ENCODE measurements around the gene PEX5L. TPM values are rescaled to one million over a fixed set of nuclear protein-coding genes. Genes with fewer than 3 reads are reported as not detected.

The PEX5L gene
- total and polyA plus RNA-seq, 2 experiments from 2014 or later: 6.3 to 7.0 TPM

- H3K4me2 ChIP-seq: peak overlapping the region; percentile 2
- Mint-ChIP-seq H3K27me3 (ENCODE audit: insufficient read depth, low read depth, poor library complexity) (peaks cover 5% of the 10 kb centered on the region), H3K36me3 (ENCODE audit: low read depth) (no peaks in the 10 kb centered on the region; the same call in 2 of the 3 replicates), H3K27ac (peak overlapping the region; percentile 12; the same call in 1 of the 2 replicates), H3K4me1 (peaks cover 35% of the 10 kb centered on the region), H3K9me3 (no peaks in the 10 kb centered on the region; the same call in 2 of the 3 replicates), H3K4me3 (no peak overlapping the region)
- H3K79me2 ChIP-seq (replicated peaks; ENCODE audit: insufficient read depth): no peaks in the 10 kb centered on the region
- H3K36me3 ChIP-seq (ENCODE audit: insufficient read depth): no peaks in the 10 kb centered on the region
- H3K9me2 ChIP-seq (ENCODE audit: insufficient read depth): no peaks in the 10 kb centered on the region
- H2AFZ ChIP-seq: no peak overlapping the region
- no peak; the same call in 2 of the 3 replicates for ATAC-seq
- peaks cover 24% of the 10 kb centered on the region for H3K4me1 ChIP-seq (ENCODE audit: insufficient read depth)
- H3K27me3 ChIP-seq (ENCODE audit: insufficient read depth): no peaks in the 10 kb centered on the region
- H3K4me3 ChIP-seq: no peak overlapping the region
- no peak for DNase-seq (ENCODE audit: low spot score)
- no peak overlapping the region for H3K27ac ChIP-seq (ENCODE audit: low read depth)
- no peaks in the 10 kb centered on the region for H3F3A ChIP-seq (replicated peaks; ENCODE audit: low read depth)
- no peaks in the 10 kb centered on the region for H4K20me1 ChIP-seq (replicated peaks; ENCODE audit: insufficient read depth)
- TF ChIP-seq EZH2phosphoT487 (IDR thresholded peaks at IDR 0.05; ENCODE audit: unreplicated experiment) (no peak), ZNF114 (CRISPR knock-in tag; IDR thresholded peaks at IDR 0.05) (no peak), STAT1 (IDR thresholded peaks at IDR 0.05; ENCODE audit: unreplicated experiment) (no peak), JUNB (IDR thresholded peaks at IDR 0.05; ENCODE audit: unreplicated experiment) (no peak), CREB1 (CRISPR knock-in tag; IDR thresholded peaks at IDR 0.05; ENCODE audit: low read depth) (no peak)
- TF ChIP-seq, protein P1, sequence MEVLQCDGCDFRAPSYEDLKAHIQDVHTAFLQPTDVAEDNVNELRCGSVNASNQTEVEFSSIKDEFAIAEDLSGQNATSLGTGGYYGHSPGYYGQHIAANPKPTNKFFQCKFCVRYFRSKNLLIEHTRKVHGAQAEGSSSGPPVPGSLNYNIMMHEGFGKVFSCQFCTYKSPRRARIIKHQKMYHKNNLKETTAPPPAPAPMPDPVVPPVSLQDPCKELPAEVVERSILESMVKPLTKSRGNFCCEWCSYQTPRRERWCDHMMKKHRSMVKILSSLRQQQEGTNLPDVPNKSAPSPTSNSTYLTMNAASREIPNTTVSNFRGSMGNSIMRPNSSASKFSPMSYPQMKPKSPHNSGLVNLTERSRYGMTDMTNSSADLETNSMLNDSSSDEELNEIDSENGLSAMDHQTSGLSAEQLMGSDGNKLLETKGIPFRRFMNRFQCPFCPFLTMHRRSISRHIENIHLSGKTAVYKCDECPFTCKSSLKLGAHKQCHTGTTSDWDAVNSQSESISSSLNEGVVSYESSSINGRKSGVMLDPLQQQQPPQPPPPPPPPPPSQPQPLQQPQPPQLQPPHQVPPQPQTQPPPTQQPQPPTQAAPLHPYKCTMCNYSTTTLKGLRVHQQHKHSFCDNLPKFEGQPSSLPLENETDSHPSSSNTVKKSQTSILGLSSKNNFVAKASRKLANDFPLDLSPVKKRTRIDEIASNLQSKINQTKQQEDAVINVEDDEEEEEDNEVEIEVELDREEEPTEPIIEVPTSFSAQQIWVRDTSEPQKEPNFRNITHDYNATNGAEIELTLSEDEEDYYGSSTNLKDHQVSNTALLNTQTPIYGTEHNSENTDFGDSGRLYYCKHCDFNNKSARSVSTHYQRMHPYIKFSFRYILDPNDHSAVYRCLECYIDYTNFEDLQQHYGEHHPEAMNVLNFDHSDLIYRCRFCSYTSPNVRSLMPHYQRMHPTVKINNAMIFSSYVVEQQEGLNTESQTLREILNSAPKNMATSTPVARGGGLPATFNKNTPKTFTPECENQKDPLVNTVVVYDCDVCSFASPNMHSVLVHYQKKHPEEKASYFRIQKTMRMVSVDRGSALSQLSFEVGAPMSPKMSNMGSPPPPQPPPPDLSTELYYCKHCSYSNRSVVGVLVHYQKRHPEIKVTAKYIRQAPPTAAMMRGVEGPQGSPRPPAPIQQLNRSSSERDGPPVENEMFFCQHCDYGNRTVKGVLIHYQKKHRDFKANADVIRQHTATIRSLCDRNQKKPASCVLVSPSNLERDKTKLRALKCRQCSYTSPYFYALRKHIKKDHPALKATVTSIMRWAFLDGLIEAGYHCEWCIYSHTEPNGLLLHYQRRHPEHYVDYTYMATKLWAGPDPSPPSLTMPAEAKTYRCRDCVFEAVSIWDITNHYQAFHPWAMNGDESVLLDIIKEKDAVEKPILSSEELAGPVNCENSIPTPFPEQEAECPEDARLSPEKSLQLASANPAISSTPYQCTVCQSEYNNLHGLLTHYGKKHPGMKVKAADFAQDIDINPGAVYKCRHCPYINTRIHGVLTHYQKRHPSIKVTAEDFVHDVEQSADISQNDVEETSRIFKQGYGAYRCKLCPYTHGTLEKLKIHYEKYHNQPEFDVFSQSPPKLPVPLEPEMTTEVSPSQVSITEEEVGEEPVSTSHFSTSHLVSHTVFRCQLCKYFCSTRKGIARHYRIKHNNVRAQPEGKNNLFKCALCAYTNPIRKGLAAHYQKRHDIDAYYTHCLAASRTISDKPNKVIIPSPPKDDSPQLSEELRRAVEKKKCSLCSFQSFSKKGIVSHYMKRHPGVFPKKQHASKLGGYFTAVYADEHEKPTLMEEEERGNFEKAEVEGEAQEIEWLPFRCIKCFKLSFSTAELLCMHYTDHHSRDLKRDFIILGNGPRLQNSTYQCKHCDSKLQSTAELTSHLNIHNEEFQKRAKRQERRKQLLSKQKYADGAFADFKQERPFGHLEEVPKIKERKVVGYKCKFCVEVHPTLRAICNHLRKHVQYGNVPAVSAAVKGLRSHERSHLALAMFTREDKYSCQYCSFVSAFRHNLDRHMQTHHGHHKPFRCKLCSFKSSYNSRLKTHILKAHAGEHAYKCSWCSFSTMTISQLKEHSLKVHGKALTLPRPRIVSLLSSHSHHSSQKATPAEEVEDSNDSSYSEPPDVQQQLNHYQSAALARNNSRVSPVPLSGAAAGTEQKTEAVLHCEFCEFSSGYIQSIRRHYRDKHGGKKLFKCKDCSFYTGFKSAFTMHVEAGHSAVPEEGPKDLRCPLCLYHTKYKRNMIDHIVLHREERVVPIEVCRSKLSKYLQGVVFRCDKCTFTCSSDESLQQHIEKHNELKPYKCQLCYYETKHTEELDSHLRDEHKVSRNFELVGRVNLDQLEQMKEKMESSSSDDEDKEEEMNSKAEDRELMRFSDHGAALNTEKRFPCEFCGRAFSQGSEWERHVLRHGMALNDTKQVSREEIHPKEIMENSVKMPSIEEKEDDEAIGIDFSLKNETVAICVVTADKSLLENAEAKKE (CRISPR knock-in tag; IDR thresholded peaks at IDR 0.05): no peak
Measured at GRCh38 chr3:179949869-179950268, 86.9 kb downstream of the PEX5L start.

- no peaks in the 10 kb centered on the region for H3K36me3 ChIP-seq (ENCODE audit: insufficient read depth)
- peak; percentile 93 for ATAC-seq
- no peak overlapping the region for H2AFZ ChIP-seq
- H3K4me2 ChIP-seq: peak overlapping the region; percentile 2; the same call in 1 of the 2 replicates
- H3F3A ChIP-seq (replicated peaks; ENCODE audit: low read depth): no peaks in the 10 kb centered on the region
- Mint-ChIP-seq H3K4me1 (peaks cover 39% of the 10 kb centered on the region), H3K4me3 (peak overlapping the region; percentile 28; the same call in 2 of the 3 replicates), H3K27ac (no peak overlapping the region; the same call in 1 of the 2 replicates), H3K36me3 (ENCODE audit: low read depth) (no peaks in the 10 kb centered on the region; the same call in 2 of the 3 replicates), H3K9me3 (no peaks in the 10 kb centered on the region; the same call in 2 of the 3 replicates), H3K27me3 (ENCODE audit: insufficient read depth, low read depth, poor library complexity) (peaks cover 5% of the 10 kb centered on the region)
- no peak overlapping the region for H3K27ac ChIP-seq (ENCODE audit: low read depth)
- H4K20me1 ChIP-seq (replicated peaks; ENCODE audit: insufficient read depth): no peaks in the 10 kb centered on the region
- H3K79me2 ChIP-seq (replicated peaks; ENCODE audit: insufficient read depth): no peaks in the 10 kb centered on the region
- no peak overlapping the region for H3K4me3 ChIP-seq
- H3K27me3 ChIP-seq (ENCODE audit: insufficient read depth): no peaks in the 10 kb centered on the region
- peaks cover 24% of the 10 kb centered on the region for H3K4me1 ChIP-seq (ENCODE audit: insufficient read depth)
- peak; percentile 53 for DNase-seq (ENCODE audit: low spot score)
- no peaks in the 10 kb centered on the region for H3K9me2 ChIP-seq (ENCODE audit: insufficient read depth)
- TF ChIP-seq EZH2phosphoT487 (IDR thresholded peaks at IDR 0.05; ENCODE audit: unreplicated experiment) (no peak), POLR2AphosphoS5 (IDR thresholded peaks at IDR 0.05; ENCODE audit: low read depth) (no peak), EZH2 (IDR thresholded peaks at IDR 0.05; ENCODE audit: low read depth, unreplicated experiment) (no peak), CREB1 (CRISPR knock-in tag; IDR thresholded peaks at IDR 0.05; ENCODE audit: low read depth) (no peak), ETS1 (IDR thresholded peaks at IDR 0.05) (no peak)
- TF ChIP-seq, protein P2, sequence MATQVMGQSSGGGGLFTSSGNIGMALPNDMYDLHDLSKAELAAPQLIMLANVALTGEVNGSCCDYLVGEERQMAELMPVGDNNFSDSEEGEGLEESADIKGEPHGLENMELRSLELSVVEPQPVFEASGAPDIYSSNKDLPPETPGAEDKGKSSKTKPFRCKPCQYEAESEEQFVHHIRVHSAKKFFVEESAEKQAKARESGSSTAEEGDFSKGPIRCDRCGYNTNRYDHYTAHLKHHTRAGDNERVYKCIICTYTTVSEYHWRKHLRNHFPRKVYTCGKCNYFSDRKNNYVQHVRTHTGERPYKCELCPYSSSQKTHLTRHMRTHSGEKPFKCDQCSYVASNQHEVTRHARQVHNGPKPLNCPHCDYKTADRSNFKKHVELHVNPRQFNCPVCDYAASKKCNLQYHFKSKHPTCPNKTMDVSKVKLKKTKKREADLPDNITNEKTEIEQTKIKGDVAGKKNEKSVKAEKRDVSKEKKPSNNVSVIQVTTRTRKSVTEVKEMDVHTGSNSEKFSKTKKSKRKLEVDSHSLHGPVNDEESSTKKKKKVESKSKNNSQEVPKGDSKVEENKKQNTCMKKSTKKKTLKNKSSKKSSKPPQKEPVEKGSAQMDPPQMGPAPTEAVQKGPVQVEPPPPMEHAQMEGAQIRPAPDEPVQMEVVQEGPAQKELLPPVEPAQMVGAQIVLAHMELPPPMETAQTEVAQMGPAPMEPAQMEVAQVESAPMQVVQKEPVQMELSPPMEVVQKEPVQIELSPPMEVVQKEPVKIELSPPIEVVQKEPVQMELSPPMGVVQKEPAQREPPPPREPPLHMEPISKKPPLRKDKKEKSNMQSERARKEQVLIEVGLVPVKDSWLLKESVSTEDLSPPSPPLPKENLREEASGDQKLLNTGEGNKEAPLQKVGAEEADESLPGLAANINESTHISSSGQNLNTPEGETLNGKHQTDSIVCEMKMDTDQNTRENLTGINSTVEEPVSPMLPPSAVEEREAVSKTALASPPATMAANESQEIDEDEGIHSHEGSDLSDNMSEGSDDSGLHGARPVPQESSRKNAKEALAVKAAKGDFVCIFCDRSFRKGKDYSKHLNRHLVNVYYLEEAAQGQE (IDR thresholded peaks at IDR 0.05; ENCODE audit: unreplicated experiment): no peak
Measured at GRCh38 chr3:179949412-179949811, 87.3 kb downstream of the PEX5L start.
